ENCODE results near the gene ATP10A.

Gene ATP10A

DNA sequence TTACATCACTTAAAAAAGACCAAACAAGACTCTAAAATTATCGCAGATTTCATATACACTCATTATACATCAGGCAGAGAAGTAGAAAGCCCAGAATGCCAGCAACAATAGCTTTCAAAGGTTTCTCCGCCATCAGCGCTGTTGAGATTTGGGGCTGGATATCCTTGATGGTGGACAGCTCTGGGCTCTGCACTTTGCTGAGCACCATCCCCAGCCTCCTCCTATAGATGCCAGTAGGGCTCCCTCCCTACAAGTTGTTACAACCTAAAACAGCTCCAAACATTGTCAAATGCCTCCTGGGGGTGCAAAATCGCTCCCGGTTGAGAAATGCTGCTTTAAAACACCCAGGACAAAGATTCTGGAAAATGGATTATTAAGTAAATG lies 73.5 kb downstream of the ATP10A start:
- Histone ChIP-seq H2BK120ac (ENCODE audit: low read depth, low read length) (no peak overlapping the region), H2AK5ac (ENCODE audit: low read depth, low read length) (no peak overlapping the region), H3K14ac (ENCODE audit: low read length) (no peak overlapping the region), H3K36me3 (replicated peaks in 1 of 2; ENCODE audit: control insufficient read depth in 2 of 2, insufficient read depth in 2 of 2, low read length in 2 of 2) (no peaks in the 10 kb centered on the region), H2BK15ac (ENCODE audit: low read length) (no peak overlapping the region), H2BK5ac (ENCODE audit: low read length) (no peak overlapping the region), H2AFZ (ENCODE audit: low read length) (no peak overlapping the region), H2BK12ac (ENCODE audit: low read length) (no peak overlapping the region), H3K4ac (ENCODE audit: low read length) (no peak overlapping the region), H3K79me1 (ENCODE audit: low read depth, low read length) (no peaks in the 10 kb centered on the region), H4K91ac (ENCODE audit: low read depth, low read length, poor library complexity) (no peak overlapping the region), H3K9me3 (replicated peaks in 1 of 2; ENCODE audit: control insufficient read depth in 2 of 2, insufficient read depth in 1 of 2, low read depth in 1 of 2, low read length in 2 of 2) (no peaks in the 10 kb centered on the region), H3K23ac (ENCODE audit: low read depth, low read length, poor library complexity) (no peak overlapping the region), H3K4me2 (ENCODE audit: insufficient read depth, low read length, poor library complexity, severe bottlenecking) (no peak overlapping the region), H4K8ac (ENCODE audit: low read depth, low read length) (no peak overlapping the region), H3K18ac (ENCODE audit: low read length) (no peak overlapping the region), H3K4me3 (ENCODE audit: low read length in 2 of 2) (no peak overlapping the region), H3K27me3 (ENCODE audit: control insufficient read depth in 3 of 3, insufficient read depth in 3 of 3, low read depth in 1 of 3, low read length in 3 of 3) (no peaks in the 10 kb centered on the region), H3K9ac (ENCODE audit: low read depth, low read length, poor library complexity) (no peak overlapping the region), H3K27ac (replicated peaks; ENCODE audit: low read length) (no peak overlapping the region), H3K4me1 (ENCODE audit: control insufficient read depth in 2 of 2, insufficient read depth in 1 of 2, low read depth in 1 of 2, low read length in 2 of 2) (peaks cover 0 to 2% of the 10 kb centered on the region in 2 donors)
- WGBS, 2 donors (ENCODE audit: extremely low coverage in 2 of 2, insufficient read length in 2 of 2, insufficient replicate concordance in 1 of 2), result no CpG with 5 or more reads among the region's 5 CpGs
- DNase-seq (ENCODE audit: low spot score), result no peak

DNA sequence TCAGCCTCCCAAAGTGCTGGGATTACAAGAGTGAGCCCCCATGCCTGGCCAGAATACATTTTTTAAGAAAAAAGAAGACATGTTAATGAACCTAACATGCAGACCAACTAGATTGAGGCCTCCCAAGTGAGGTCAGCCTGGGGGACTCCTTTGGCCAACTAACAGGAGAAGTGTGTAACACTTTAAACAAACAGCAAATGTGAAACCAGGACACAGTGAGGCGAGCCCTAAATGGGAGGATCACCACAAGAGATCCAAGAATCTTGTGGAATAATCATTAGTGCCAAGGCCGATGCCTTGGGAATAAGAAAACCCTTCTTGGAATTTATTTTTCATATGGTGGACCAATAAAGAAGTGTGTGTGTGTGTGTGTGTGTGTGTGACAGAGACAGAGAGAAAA lies 73.9 kb downstream of the ATP10A start:
- Histone ChIP-seq H3K36me3 (replicated peaks in 1 of 2; ENCODE audit: control insufficient read depth in 2 of 2, insufficient read depth in 2 of 2, low read length in 2 of 2) (no peaks in the 10 kb centered on the region), H3K14ac (ENCODE audit: low read length) (no peak overlapping the region), H3K4ac (ENCODE audit: low read length) (no peak overlapping the region), H3K79me1 (ENCODE audit: low read depth, low read length) (no peaks in the 10 kb centered on the region), H3K23ac (ENCODE audit: low read depth, low read length, poor library complexity) (no peak overlapping the region), H3K9ac (ENCODE audit: low read depth, low read length, poor library complexity) (no peak overlapping the region), H3K9me3 (replicated peaks in 1 of 2; ENCODE audit: control insufficient read depth in 2 of 2, insufficient read depth in 1 of 2, low read depth in 1 of 2, low read length in 2 of 2) (no peaks in the 10 kb centered on the region), H3K4me2 (ENCODE audit: insufficient read depth, low read length, poor library complexity, severe bottlenecking) (no peak overlapping the region), H2BK120ac (ENCODE audit: low read depth, low read length) (no peak overlapping the region), H3K27me3 (ENCODE audit: control insufficient read depth in 3 of 3, insufficient read depth in 3 of 3, low read depth in 1 of 3, low read length in 3 of 3) (no peaks in the 10 kb centered on the region), H3K4me3 (ENCODE audit: low read length in 2 of 2) (no peak overlapping the region), H2BK15ac (ENCODE audit: low read length) (no peak overlapping the region), H2AFZ (ENCODE audit: low read length) (no peak overlapping the region), H2BK5ac (ENCODE audit: low read length) (no peak overlapping the region), H4K91ac (ENCODE audit: low read depth, low read length, poor library complexity) (no peak overlapping the region), H2BK12ac (ENCODE audit: low read length) (no peak overlapping the region), H2AK5ac (ENCODE audit: low read depth, low read length) (no peak overlapping the region), H4K8ac (ENCODE audit: low read depth, low read length) (no peak overlapping the region), H3K4me1 (ENCODE audit: control insufficient read depth in 2 of 2, insufficient read depth in 1 of 2, low read depth in 1 of 2, low read length in 2 of 2) (peaks cover 0 to 2% of the 10 kb centered on the region in 2 donors), H3K27ac (replicated peaks; ENCODE audit: low read length) (no peak overlapping the region), H3K18ac (ENCODE audit: low read length) (no peak overlapping the region)
- WGBS, 2 donors (ENCODE audit: extremely low coverage in 2 of 2, insufficient read length in 2 of 2, insufficient replicate concordance in 1 of 2), result no CpG with 5 or more reads among the region's 2 CpGs
- DNase-seq (ENCODE audit: low spot score), result no peak

DNA sequence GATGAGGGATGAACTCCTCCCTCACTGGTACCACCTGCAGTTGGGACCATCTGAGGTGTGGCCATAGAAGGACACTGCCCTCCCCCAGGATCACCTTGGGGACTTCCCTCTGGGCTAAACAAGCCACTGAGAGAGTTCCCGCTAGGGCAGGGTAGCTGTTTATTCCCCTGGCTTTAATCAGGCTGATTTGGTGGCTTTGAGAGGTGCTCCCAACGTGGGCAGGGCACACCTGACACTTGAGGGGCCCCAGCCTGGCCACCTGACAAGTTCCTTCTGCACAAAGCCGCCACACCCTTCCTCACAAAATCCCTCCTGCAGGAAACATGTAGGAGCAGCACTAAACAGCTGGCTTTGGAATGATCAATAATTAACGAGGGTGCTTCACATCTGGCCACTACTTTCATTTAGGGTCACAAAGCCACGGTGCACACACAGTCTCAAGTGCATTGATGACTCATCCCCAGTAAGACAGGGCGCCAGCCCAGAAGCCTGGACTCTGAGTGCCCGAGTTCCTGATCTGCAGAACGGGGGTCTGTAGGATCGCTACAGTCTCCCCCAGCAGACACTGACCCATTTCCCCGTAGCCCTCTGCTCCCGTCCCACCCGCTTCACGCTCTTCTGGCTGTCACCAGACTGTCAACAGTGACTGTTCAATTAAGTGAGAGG lies 75.1 kb downstream of the ATP10A start:
- DNase-seq (ENCODE audit: low spot score), result no peak
- Histone ChIP-seq H3K79me1 (ENCODE audit: low read depth, low read length) (no peaks in the 10 kb centered on the region), H3K4me2 (ENCODE audit: insufficient read depth, low read length, poor library complexity, severe bottlenecking) (no peak overlapping the region), H2AFZ (ENCODE audit: low read length) (no peak overlapping the region), H3K18ac (ENCODE audit: low read length) (peak overlapping the region; percentile 21), H4K91ac (ENCODE audit: low read depth, low read length, poor library complexity) (no peak overlapping the region), H3K27ac (replicated peaks; ENCODE audit: low read length) (no peak overlapping the region), H3K23ac (ENCODE audit: low read depth, low read length, poor library complexity) (no peak overlapping the region), H3K4ac (ENCODE audit: low read length) (no peak overlapping the region), H4K8ac (ENCODE audit: low read depth, low read length) (no peak overlapping the region), H2BK15ac (ENCODE audit: low read length) (no peak overlapping the region), H3K14ac (ENCODE audit: low read length) (no peak overlapping the region), H3K27me3 (ENCODE audit: control insufficient read depth in 3 of 3, insufficient read depth in 3 of 3, low read depth in 1 of 3, low read length in 3 of 3) (no peaks in the 10 kb centered on the region), H3K36me3 (replicated peaks in 1 of 2; ENCODE audit: control insufficient read depth in 2 of 2, insufficient read depth in 2 of 2, low read length in 2 of 2) (no peaks in the 10 kb centered on the region), H3K4me3 (ENCODE audit: low read length in 2 of 2) (no peak overlapping the region), H2AK5ac (ENCODE audit: low read depth, low read length) (no peak overlapping the region), H3K9me3 (replicated peaks in 1 of 2; ENCODE audit: control insufficient read depth in 2 of 2, insufficient read depth in 1 of 2, low read depth in 1 of 2, low read length in 2 of 2) (no peaks in the 10 kb centered on the region), H3K4me1 (ENCODE audit: control insufficient read depth in 2 of 2, insufficient read depth in 1 of 2, low read depth in 1 of 2, low read length in 2 of 2) (peaks cover 2% of the 10 kb centered on the region in 2 donors), H2BK12ac (ENCODE audit: low read length) (no peak overlapping the region), H2BK120ac (ENCODE audit: low read depth, low read length) (no peak overlapping the region), H2BK5ac (ENCODE audit: low read length) (no peak overlapping the region), H3K9ac (ENCODE audit: low read depth, low read length, poor library complexity) (no peak overlapping the region)
- WGBS, 2 donors (ENCODE audit: extremely low coverage in 2 of 2, insufficient read length in 2 of 2, insufficient replicate concordance in 1 of 2), result no CpG with 5 or more reads among the region's 13 CpGs

DNA sequence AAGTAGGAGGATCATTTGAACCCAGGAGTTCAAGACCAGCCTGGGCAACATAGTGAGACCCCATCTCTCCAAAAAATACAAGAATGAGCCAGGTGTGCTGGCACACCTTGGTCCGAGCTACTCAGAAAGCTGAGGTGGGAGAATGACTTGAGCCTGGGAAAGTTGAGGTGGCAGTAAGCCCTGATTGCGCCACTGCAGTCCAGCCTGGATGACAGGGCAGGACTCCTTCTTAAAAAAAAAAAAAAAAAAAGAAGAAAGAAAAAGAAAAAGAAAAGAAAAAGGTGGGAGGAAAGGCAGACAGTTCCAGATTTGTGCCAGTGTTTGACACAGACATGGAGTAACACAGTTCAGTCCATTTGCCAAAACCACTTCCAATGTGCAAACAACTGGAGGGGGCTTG lies 75.7 kb downstream of the ATP10A start:
- Histone ChIP-seq H3K14ac (ENCODE audit: low read length) (no peak overlapping the region), H2AFZ (ENCODE audit: low read length) (no peak overlapping the region), H3K18ac (ENCODE audit: low read length) (no peak overlapping the region), H3K4me2 (ENCODE audit: insufficient read depth, low read length, poor library complexity, severe bottlenecking) (no peak overlapping the region), H2BK12ac (ENCODE audit: low read length) (no peak overlapping the region), H3K27me3 (ENCODE audit: control insufficient read depth in 3 of 3, insufficient read depth in 3 of 3, low read depth in 1 of 3, low read length in 3 of 3) (no peaks in the 10 kb centered on the region), H2AK5ac (ENCODE audit: low read depth, low read length) (no peak overlapping the region), H4K8ac (ENCODE audit: low read depth, low read length) (no peak overlapping the region), H2BK120ac (ENCODE audit: low read depth, low read length) (no peak overlapping the region), H3K4me1 (ENCODE audit: control insufficient read depth in 2 of 2, insufficient read depth in 1 of 2, low read depth in 1 of 2, low read length in 2 of 2) (peaks cover 2% of the 10 kb centered on the region in 2 donors), H3K9ac (ENCODE audit: low read depth, low read length, poor library complexity) (no peak overlapping the region), H2BK15ac (ENCODE audit: low read length) (no peak overlapping the region), H3K9me3 (replicated peaks in 1 of 2; ENCODE audit: control insufficient read depth in 2 of 2, insufficient read depth in 1 of 2, low read depth in 1 of 2, low read length in 2 of 2) (no peaks in the 10 kb centered on the region), H4K91ac (ENCODE audit: low read depth, low read length, poor library complexity) (no peak overlapping the region), H3K36me3 (replicated peaks in 1 of 2; ENCODE audit: control insufficient read depth in 2 of 2, insufficient read depth in 2 of 2, low read length in 2 of 2) (no peaks in the 10 kb centered on the region), H3K4me3 (ENCODE audit: low read length in 2 of 2) (no peak overlapping the region), H3K4ac (ENCODE audit: low read length) (no peak overlapping the region), H3K27ac (replicated peaks; ENCODE audit: low read length) (no peak overlapping the region), H2BK5ac (ENCODE audit: low read length) (no peak overlapping the region), H3K23ac (ENCODE audit: low read depth, low read length, poor library complexity) (no peak overlapping the region), H3K79me1 (ENCODE audit: low read depth, low read length) (no peaks in the 10 kb centered on the region)
- no CpG with 5 or more reads among the region's 2 CpGs for WGBS, 2 donors (ENCODE audit: extremely low coverage in 2 of 2, insufficient read length in 2 of 2, insufficient replicate concordance in 1 of 2)
- DNase-seq (ENCODE audit: low spot score), result no peak
